Activated effector memory CD4-positive, alpha-beta T cell treated with Interleukin-2 at 50 U/mL for 16 hours (primary cell): ENCODE data around the gene VAT1.
A peak's percentile ranks its signal among the peaks of the same experiment; 100 is the strongest.
"Not testable (repeated sequence)": the region's sequence is repeated elsewhere in the genome, so short reads cannot be mapped to it uniquely, and the experiment has no call there.

Source experiments
- DNase-seq: peaks from one replicate; pipeline ENCODE4 v3.0.0-alpha.2; 2020

The VAT1 gene

DNA sequence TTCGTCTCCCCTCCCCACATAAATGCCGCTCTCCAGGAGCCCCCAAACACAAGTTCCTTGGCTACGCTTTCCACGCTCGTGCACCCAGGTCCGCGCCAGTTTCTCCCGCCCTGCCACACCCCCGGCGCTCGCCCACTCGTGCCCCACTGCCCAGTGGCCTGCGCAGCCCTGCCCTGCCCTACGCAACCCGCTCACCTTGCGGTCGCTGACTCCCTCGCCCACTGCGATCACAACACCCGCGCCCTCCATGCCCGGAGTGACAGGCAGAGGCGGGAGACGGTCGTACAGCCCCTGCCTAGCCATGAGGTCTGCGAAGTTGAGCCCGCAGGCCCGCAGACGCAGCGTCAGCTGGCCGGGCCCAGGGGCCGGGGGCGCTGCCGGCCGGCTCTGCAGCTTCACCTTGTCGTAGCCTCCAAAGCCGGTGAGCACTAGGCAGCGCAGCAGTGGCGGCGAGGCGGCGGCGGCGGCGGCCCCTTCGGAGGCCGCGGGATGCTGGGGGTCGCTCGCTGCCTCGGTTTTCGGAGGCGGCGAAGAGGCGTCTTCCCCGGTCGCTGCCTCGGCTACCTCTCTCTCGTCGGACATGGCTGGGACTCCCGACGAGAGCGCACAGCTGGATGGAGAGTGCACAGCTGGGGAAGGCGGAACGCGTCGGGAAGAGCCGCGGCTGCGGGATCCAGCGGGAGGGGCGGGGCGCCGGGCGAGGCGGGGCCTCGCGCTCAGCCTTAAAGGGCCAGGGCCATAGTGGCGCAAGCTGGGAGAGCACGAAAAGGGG lies at the start of gene VAT1:
Gene VAT1, minus strand, starts transcription at position 645 of the 772 bp plus-strand sequence. Its CDS starts 63 bp downstream, at position 582.
- DNase-seq: peak; percentile 59

DNA sequence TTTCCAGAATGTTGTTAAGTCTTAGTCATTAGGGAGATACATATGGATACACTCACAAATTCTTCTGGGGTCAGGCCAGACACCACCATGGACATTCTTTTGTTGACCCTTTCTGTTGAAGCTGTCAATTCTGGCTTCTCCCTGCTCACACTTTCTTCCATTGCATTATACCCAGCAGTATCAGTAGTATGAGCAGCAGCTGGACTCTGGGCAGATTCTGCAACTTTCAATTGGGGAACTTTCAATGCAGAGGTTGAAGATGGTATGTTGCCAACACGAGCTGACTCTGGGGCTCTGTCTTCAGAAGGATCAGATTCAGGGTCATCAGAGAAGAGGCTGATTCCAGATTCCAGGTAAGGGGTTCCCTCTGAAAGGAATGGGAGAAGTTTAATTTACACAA lies 48.7 kb upstream of the VAT1 start:
- no peak for DNase-seq

DNA sequence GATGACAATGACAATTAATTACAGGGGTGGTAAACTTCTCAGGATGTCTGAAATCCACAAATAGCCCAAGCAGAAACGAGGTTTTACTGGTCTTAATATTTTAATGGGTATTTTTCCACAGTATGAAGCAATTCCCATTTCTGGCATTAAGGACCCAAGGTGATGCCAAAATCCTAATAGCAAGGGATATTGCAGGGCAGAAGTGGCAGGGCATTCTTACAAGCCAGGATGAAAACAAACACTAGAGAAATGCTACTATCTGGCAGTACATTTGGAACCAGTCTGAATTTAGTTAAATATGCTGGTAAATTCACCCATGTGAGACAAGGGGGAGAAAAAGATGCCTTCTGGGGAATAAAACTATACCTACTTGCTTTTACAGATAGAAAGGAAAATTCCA lies 48.1 kb upstream of the VAT1 start:
- no peak for DNase-seq

DNA sequence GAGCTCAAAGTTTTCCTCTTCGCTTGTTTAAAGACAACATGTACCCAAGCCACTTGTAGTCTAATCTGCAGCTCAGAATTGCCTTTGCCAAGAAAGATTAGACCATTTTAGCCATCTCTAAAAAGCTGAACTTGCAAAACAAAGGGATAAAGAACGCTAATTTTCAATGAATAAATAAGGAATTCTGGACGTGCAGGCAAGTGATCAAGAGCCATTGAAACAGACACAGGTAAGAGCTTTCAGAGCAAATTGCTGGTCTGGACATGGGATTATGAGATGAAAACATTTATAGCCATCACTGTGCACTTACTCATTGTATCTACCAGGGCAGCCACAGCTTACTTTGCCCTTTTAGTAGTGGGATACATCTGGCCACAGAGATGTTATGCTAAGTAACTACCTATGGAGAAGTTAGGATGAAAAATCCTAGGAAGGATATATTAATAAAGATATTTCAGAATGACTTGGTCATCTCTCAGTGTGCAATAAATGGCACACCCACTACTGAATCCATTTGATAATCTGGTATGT lies 47.2 kb upstream of the VAT1 start:
- no peak for DNase-seq

DNA sequence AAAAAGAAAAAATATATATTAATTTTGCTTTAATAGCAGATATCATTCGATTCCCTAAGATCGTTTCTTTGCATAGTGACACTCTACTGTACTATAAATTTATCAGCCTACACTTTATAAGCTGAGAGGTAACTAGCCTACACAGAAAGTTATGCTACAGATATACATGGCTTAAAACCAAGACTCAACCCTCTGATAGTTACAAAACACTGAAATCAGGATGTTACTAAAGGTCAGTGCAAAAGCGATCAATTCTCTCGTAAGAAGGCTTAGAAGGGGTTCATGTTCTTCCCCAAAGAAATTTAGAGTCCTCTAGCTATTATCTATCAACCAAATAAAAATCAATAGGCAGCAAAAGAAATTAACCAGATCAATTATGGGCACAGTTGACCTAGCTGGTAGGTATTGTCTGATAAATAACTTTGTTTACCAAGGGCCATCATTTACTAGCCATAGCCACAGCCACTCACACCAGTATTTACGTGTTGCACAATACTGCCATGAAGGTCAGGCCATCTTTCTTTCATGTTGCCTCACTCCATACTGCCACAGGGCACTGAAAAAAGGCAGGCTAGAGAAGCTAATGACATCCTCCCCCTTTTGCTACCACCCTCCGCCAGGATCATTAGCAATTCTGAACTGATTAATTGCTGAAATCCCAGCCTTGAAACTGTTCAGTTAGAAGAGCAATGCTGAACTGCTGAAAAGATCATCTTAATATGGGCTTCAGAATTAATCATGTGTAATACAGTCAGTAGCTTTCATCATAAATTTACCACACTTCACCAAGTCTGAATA lies 46.6 kb upstream of the VAT1 start:
- DNase-seq: no peak

DNA sequence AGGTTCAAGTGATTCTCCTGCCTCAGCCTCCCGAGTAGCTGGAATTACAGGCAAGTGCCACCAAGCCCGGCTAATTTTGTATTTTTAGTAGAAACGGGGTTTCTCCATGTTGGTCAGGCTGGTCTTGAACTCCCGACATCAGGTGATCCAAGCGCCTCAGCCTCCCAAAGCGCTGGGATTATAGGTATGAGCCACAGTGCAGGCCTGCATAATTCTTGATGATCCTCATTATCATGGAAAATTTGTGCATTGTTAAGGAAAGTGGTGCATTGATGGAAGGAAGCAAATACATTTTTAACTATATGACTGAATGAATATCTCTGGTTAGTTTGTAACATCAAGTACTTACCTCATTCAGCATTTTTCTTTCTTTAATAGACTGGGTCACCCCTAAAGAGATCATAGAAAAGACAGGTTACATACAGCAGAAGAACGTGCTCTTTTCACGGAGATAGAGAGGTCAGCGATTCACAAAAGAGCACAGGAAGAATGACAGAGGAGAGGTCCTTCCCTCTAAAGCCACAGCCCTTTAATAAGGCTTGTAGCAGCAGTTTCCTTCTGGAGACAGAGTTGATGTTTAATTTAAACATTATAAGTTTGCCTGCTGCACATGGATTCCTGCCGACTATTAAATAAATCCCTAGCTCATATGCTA lies 40.9 kb upstream of the VAT1 start:
- no peak for DNase-seq

DNA sequence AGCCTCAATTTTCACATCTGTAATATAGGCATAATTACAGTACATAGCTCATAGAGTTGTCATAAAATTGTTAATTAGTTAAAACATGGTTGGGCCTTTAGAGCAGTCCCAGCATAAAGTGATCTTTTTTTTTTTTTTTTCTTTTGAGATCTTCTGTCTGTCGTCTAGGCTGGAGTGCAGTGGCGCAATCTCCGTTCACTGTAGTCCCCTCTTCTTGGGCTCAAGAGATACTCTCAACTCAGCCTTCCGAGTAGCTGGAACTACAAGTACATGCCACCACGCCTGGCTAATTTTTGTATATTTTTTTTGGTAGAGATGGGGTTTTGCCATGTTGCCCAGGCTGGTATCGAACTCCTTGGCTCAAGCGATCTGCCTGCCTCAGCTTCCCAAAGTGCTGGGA lies 33.9 kb upstream of the VAT1 start:
- no peak for DNase-seq

DNA sequence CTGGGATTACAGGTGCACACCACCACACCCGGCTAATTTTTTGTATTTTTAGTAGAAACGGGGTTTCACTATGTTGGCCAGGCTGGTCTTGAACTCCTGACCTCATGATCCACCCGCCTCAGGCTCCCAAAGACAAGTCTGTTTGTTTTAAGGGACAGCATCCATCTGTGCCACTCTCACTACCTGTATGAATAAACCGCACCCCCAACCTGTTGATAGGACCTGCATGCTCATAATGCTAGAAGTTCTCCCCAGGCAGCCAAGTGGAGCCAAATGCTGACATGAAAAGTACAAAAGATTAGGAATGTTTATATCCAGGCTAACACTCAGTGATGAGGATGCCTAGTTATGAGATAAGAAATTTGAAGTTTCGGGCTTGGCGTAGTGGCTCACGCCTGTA lies 30.8 kb upstream of the VAT1 start:
- DNase-seq: not testable (repeated sequence)

DNA sequence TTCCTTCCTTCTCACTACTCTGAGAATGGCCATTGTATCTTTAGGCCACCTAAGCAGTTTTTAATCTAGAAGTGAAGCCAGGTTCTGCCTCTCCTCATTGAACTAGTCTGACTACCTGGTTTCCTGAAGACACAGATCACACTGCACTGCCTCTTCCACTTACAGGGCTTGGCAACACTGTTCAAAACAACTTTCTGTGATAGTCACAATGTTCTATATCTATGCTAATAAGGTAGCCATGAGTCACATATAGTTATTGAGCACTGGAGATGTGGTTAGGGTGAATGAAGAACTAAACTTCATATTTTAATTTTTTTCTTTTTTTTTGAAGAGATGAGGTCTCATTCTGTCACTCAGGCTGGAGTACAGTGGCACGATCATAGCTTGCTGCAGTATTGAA lies 29.8 kb upstream of the VAT1 start:
- no peak for DNase-seq

DNA sequence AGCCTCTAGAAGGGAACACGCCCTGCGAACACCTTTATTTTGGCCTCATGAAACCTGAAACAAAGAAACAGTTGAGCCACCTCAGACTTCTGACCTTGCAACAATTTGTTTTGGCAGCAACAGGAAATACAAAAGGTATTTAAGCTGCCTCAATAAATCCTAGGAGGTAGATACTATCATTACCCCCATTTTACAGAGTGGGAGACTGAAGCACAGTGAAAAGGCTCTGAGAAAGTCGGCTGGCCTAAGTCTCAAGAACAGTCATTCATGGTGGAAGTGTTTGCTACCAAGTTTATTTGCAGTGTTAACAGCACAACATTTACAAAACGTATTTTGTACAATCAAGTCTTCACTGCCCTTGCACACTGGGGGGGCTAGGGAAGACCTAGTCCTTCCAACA lies 21.8 kb upstream of the VAT1 start:
- no peak for DNase-seq

DNA sequence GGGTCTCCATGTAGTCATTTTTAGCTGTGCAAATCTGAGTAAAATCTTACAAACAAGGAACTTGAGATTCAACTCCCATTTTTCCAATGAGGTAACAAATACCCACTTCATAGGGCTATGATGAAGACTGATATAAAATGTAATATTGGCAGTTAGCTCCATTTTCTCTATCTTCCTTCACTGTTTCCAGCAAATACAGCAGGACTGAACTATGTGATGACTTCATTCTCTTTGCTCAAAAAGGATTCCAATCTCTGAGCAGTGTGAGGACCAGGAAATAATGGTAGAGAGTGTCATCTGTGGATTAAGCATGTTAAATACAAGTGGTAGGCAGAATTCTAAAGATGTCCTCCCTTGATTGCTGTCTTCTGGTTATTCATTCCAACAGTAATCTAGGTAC lies 21.1 kb upstream of the VAT1 start:
- DNase-seq: no peak

DNA sequence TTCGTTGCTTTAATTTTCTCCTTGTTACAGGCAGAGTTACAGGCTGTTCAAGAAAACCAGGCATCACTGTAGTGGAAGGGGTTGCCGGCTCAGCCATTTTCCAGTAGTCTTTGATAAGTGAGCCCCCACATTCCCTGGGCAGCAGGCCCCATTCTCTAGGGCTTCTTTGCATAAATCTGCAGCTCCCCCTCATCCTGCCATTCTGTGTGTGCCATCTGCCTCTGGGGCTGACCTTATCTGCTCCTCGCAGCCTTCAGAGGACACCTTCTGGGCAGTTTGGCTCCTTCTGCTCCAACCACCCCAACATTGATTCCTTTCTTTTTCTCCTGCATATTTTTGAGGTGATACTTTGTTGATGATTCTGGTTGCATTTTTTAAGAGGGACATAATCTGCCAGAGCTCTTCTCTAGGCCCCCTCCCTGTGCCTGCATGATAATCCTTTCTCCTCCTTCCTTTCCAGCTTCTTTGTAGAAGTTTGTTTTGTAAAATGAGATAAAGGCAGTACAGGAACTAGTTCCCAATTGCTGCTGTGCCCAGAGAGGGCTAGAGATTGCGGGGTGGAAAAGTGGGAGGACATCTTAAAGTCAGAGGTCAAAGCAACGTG lies 19.9 kb upstream of the VAT1 start:
- DNase-seq: no peak

DNA sequence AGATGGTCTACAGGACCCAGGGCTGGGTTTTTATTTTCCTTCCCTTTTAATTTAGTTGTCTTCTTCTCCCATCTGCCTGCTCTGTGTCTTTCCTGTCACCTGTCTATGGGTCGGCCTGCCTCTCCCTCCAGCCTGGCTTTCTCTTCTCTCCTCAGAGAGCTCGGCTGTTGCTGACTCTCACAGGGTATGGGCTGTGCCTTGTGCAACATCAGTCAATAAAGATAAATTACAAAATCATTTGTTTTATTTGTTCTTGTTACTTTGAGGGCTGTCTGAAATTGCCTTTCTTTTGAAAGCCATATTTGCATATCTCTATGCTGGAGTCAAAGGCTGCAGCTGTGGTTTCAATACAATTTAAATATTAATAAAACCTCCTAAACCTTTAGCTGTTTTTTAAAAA lies 18.5 kb upstream of the VAT1 start:
- no peak for DNase-seq

DNA sequence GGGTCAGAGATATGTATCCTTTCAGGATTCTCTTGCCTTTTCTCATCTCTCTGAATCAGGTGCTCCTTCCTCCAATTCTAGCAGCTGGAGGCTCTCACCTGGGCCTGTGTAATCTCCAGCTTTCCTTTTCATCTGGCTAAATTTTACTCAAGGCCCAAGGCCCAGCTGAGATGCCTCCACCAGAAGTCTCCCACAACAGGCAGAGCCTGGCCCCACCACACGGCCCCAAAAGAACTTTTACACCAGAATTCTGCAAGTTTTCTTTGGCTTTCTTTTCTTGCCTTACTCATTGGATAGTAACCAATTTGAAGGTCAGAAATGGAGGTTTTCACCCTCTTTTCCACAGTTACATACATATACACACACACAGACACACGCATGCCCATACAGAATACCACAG lies 17.5 kb upstream of the VAT1 start:
- no peak for DNase-seq

DNA sequence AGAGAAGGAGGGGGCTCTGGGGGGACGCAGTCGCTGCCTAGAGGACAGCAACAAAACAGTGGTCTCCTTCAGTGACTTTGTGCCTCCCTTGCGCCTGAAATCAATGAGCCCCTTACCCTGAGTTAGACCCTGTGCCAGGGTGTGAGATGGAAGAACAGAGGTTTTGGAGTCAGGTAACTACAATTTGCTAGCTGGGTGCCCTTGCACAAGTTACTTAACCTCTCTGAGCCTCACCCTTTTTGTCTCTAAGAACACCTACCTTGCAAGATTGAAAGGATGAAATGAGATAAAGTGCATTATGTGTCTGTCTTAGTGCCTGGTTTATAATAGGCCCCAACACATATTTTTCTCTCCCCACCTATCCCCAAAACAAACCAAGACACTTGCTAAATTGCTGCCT lies 12.7 kb upstream of the VAT1 start:
- DNase-seq: no peak

DNA sequence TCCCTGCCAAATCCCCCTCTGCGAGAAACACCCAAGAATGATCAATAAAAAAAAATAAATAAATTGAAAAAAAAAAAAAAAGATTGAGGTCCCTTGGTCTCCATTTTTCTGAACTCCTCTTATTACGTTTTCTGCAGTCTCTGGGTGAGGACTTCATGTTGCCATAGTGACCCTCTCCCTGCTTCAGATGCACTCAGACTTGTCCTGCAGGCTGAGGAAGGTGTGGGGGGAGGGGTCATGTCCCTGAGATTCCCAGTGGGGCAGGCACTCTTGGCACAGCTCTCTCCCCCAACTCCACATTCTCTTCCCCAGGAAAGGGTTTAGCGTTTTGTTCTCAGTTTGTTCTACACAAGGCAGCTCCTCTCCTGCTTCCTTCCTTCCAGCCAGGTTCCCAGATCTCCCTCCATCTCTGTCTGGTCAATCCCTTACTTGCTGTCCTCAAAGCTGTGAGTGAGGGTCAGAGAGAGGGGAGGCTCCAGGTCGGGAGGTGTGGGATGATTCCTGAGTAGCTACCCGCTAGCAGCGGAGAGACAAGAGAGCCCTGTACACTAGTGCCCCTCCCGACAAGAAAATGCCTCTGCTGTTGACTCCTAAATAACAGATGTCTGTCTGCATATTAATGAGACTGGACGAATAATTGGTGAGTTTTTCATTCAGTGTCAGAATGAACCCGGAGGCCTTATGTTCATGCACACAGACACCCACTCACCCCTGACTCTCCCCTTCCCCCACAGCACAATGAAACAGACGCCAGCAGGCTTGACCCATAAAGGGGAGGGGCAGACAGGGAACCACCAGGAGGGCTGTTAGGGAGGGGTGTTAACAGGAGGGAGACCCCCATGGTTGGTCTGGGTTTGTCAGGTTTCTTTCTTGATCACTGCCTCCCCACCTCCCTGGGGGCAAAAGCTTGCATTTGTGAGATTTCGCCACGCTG lies 12.0 kb upstream of the VAT1 start:
- no peak for DNase-seq

DNA sequence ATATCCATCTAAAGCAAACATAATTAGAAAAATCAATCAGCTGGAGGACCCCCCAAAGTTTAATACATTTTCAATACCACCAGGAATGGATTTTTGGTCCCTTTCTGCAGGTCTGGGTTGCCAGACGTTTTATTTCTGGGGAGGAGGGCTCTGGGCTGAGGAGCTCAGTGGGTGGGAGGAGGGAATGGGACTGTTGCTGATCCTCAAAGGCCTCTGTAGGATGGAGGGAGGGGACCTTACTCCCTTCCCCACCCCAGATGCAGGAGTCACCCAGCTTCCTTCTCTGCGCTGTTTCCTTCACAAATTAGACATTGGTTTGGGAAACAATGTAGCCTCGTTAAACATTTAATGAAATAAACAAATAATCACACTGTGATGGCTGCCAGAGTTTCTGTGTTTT lies 9.5 kb upstream of the VAT1 start:
- no peak for DNase-seq

DNA sequence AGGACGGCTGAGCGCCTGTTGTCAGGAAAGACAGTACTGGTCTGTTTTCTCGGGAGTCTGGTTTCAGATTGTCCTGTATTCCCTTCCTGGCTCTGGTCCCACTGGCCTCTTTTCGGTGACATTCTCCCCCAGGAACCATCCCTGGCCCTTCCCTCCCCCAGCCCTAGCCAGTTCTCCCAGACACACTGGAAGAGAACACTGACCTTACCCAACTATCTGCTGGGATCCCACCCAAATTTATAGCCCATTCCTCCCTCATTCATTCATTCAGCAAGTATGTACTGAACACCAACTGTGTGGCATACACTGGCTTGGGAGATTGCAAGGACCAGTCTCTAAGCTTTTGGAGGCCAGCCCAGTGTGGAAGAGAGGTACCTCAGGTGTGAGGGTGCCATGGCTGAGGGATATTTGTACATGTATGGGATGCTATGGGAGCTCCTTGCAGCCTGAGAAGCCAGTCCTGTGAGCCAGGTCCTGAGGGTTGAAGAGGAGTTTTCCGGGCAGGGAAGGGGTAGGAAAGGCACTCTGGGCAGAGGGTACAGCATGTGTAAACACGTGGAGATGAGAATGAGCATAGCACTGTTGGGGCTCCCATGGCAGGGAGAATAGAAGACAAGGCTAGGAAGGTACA lies 8.1 kb upstream of the VAT1 start:
- no peak for DNase-seq

DNA sequence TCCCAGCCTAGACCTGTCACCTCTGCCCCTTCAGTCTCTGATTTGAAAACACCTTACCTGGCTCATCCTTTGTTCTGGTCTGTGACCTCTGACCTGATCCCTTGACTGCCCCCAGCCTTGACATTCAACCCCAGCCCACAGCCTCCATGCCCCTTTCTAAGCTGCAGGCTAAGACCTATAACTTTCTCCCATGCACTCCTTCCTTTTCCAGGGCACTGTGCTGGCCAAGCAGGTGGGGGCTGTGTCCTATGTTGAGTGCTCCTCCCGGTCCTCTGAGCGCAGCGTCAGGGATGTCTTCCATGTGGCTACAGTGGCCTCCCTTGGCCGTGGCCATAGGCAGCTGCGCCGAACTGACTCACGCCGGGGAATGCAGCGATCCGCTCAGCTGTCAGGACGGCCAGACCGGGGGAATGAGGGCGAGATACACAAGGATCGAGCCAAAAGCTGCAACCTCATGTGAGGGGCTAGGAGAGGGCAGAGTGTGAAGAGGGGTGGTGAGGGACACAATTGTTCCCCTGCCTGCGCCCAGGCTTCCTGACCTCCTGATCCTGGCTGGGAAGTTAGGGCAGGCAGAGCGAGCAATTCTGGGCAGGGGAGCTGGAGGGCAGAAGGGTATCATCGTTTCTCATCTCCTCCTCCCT lies 6.2 kb upstream of the VAT1 start:
- no peak for DNase-seq

DNA sequence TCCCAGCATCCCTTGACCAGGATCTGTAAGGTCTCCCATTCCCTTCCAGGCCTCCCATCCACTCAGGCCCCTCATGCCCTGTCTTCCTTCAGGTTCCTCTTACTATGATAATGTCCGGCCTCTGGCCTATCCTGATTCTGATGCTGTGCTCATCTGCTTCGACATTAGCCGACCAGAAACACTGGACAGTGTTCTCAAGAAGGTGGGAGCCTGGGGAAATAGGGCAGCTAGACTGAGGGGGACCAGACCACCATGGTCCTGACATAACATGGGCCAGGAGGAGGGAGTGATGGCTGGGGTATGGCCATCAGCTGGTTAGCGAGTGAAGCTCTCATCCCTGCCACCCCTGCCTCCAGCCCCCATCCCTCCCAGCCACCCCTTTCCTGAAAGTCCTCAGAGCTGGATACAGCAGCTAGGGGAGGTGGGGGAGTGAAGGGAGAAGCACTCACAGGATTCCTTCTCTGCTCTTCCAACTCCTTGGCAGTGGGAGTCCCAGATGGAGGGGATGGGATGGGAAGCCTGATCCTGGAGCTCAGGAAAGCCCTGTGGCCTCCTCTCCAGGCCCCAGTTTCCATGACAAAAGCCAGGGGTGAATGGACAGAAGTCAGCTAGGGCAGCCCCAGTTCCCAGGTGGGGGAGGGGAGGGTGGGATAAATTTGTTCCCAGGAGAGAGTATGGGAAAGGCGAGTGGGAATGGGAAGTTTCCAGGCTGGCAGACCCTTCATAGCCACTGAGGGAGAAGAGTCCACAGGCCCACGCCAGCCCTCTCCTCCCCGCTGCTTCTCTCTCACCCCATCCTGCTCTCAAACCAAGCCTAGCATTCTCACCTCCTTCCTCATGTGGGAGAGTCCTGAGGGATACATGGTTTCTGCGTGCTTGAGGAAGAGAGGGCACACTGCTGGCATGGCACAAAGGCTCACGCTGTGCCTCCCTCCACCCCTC lies 5.2 kb upstream of the VAT1 start:
- no peak for DNase-seq
